Hepatocyte (in vitro differentiated cells): ENCODE results near the gene TLCD4. TPM values are rescaled to one million over a fixed set of nuclear protein-coding genes. Genes with fewer than 3 reads are reported as not detected.
A peak's percentile ranks its signal among the peaks of the same experiment; 100 is the strongest.

Source experiments
- DNase-seq: peaks from one replicate; pipeline ENCODE4 v3.0.0-alpha.2; 2016; ENCODE audit warnings: low spot score
- H2AFZ ChIP-seq: fragments of 200-600 bp; sonication (generic); 2 replicates; pipeline ENCODE4 v1.6.0; 2016; ENCODE audit warnings: antibody characterized with exemption, mild to moderate bottlenecking
- H3K27ac ChIP-seq: fragments of 200-600 bp; sonication (generic); 2 replicates; pipeline ENCODE4 v1.5.1; 2016; ENCODE audit warnings: mild to moderate bottlenecking
- H3K27me3 ChIP-seq: fragments of 200-600 bp; sonication (generic); 2 replicates; pipeline ENCODE4 v1.6.1; 2016
- H3K36me3 ChIP-seq: fragments of 200-600 bp; sonication (generic); replicated peaks from 2 replicates; pipeline ENCODE4 v1.5.1; 2016; ENCODE audit warnings: low read depth; ENCODE audit not compliant: insufficient read depth
- H3K4me1 ChIP-seq: fragments of 200-600 bp; sonication (generic); 2 replicates; pipeline ENCODE4 v1.5.1; 2016; ENCODE audit warnings: mild to moderate bottlenecking, moderate library complexity; ENCODE audit not compliant: insufficient read depth
- H3K4me2 ChIP-seq: fragments of 200-600 bp; sonication (generic); 2 replicates; pipeline ENCODE4 v1.6.0; 2016
- H3K4me3 ChIP-seq: fragments of 200-600 bp; sonication (generic); 2 replicates; pipeline ENCODE4 v1.5.1; 2016; ENCODE audit warnings: mild to moderate bottlenecking
- H3K79me2 ChIP-seq: fragments of 200-600 bp; sonication (generic); 2 replicates; pipeline ENCODE4 v1.6.0; 2017; ENCODE audit warnings: mild to moderate bottlenecking
- H3K9me2 ChIP-seq: fragments of 200-600 bp; sonication (generic); replicated peaks from 2 replicates; pipeline ENCODE4 v1.6.0; 2017; ENCODE audit warnings: mild to moderate bottlenecking; ENCODE audit not compliant: insufficient read depth
- H3K9me3 ChIP-seq: fragments of 200-600 bp; sonication (generic); 2 replicates; pipeline ENCODE4 v1.5.1; 2016; ENCODE audit warnings: low read depth, mild to moderate bottlenecking
- H4K20me1 ChIP-seq: fragments of 200-600 bp; sonication (generic); 2 replicates; pipeline ENCODE4 v1.6.0; 2016; ENCODE audit warnings: mild to moderate bottlenecking; ENCODE audit not compliant: insufficient read depth, poor library complexity, severe bottlenecking
- EZH2 ChIP-seq: fragments of 200-600 bp; sonication (generic); IDR thresholded peaks from 2 replicates; pipeline ENCODE4 v1.6.1; 2016; ENCODE audit warnings: antibody characterized with exemption, mild to moderate bottlenecking, borderline replicate concordance
- EZH2phosphoT487 ChIP-seq: fragments of 200-600 bp; sonication (generic); IDR thresholded peaks from one replicate; pipeline ENCODE4 v1.6.1; 2018; ENCODE audit warnings: antibody characterized with exemption, mild to moderate bottlenecking, low read depth, moderate library complexity; ENCODE audit not compliant: unreplicated experiment, severe bottlenecking
- WGBS: methylation state at CpG from one replicate; pipeline ENCODE4 v1.1.6; 2016; ENCODE audit warnings: low lambda C conversion rate; ENCODE audit errors: missing lambda C conversion rate; 5-methylcytosine and 5-hydroxymethylcytosine counted together
- polyA plus RNA-seq: library from polyadenylated mRNA; unstranded; fragments of >200 nt; fragmentation: Nextera tagmentation; extraction: Ambion mirVana; gene quantifications from 2 replicates; pipeline ENCODE4 v1.2.1, GENCODE V29; 2016
- total RNA-seq: library from RNA; depleted of rRNA; stranded (reverse); fragments of >200 nt; gene quantifications from 2 replicates; pipeline ENCODE4 v1.2.3, GENCODE V29; 2014
- TF ChIP-seq, protein P1 (sequence below): fragments of 200-600 bp; sonication (generic); IDR thresholded peaks from 2 replicates; pipeline ENCODE4 v1.5.1; 2016; ENCODE audit warnings: antibody characterized with exemption, mild to moderate bottlenecking; ENCODE audit not compliant: poor library complexity

Gene TLCD4, protein sequence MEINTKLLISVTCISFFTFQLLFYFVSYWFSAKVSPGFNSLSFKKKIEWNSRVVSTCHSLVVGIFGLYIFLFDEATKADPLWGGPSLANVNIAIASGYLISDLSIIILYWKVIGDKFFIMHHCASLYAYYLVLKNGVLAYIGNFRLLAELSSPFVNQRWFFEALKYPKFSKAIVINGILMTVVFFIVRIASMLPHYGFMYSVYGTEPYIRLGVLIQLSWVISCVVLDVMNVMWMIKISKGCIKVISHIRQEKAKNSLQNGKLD
- total RNA-seq = 22.4 and 31.5 TPM in 2 replicates
- 9.7 and 12.2 TPM in 2 replicates for polyA plus RNA-seq

DNA sequence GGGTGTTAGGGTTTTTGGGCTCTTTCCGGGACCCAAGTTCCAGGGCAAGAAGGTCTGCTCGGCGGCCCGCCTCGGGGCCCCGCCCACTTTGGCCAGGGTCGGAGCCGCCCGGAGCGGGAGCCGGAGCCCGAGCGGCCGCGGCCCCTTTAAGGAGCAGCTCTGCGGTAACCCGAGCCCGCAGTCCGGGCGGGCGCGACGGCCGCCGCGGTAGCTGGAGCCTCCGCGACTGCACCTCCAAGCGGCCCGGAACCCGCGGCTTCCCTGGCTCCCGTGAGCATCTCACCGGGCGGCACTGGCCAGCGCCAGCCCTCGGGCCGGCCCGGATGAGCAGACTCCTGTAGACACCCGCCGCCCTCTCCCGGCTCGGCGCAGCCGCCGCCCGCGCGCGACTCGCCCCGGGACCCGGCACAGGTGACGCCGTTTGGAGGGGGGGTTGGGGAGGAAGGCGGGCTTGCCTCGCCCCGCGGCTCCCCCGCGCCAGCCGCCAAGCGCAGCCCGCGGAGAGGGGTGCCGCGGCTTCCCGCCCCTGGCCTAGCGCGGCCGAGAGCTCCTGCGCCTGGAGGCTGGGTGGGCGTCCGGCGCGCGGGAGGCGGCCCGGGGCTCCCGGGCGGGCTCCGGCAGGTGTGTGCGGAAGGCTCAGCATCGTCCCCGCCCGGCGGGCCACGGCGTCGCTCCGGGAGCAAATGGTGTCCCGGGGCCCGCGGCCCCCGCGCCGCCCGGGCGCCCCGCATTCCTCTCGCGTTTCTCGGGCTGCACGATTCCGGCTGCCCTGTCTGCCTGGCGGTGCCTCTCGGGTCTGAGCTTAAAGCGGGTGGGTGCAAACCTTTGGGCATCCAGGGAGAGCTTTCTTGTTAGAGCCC is at the start of gene TLCD4:
Gene TLCD4, plus strand, starts transcription at position 149 of the 860 bp plus-strand sequence. CDS start 26,547 bp downstream, outside the sequence.
- no peak for TF ChIP-seq EZH2phosphoT487
- TF ChIP-seq, protein P1, sequence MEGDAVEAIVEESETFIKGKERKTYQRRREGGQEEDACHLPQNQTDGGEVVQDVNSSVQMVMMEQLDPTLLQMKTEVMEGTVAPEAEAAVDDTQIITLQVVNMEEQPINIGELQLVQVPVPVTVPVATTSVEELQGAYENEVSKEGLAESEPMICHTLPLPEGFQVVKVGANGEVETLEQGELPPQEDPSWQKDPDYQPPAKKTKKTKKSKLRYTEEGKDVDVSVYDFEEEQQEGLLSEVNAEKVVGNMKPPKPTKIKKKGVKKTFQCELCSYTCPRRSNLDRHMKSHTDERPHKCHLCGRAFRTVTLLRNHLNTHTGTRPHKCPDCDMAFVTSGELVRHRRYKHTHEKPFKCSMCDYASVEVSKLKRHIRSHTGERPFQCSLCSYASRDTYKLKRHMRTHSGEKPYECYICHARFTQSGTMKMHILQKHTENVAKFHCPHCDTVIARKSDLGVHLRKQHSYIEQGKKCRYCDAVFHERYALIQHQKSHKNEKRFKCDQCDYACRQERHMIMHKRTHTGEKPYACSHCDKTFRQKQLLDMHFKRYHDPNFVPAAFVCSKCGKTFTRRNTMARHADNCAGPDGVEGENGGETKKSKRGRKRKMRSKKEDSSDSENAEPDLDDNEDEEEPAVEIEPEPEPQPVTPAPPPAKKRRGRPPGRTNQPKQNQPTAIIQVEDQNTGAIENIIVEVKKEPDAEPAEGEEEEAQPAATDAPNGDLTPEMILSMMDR = no peak
- TF ChIP-seq EZH2 = no peak
- peaks cover 4% of the 10 kb centered on the region for H3K4me1 ChIP-seq
- H3K27ac ChIP-seq = peak within 1 kb of the TSS; percentile 85
- peak within 1 kb of the TSS; percentile 91 for H3K4me2 ChIP-seq
- H3K9me2 ChIP-seq = no peaks in the 10 kb centered on the region
- under 1% methylated on average over 74 of the region's 108 CpGs for WGBS
- peak within 1 kb of the TSS; percentile 80 for H3K4me3 ChIP-seq
- H3K27me3 ChIP-seq = no peaks in the 10 kb centered on the region
- peak; percentile 81 for DNase-seq
- no peaks in the 10 kb centered on the region for H4K20me1 ChIP-seq
- H3K36me3 ChIP-seq = no peaks in the 10 kb centered on the region
- H3K79me2 ChIP-seq = peaks cover 20% of the 10 kb centered on the region
- H3K9me3 ChIP-seq = no peaks in the 10 kb centered on the region
- peak within 1 kb of the TSS; percentile 96 for H2AFZ ChIP-seq

DNA sequence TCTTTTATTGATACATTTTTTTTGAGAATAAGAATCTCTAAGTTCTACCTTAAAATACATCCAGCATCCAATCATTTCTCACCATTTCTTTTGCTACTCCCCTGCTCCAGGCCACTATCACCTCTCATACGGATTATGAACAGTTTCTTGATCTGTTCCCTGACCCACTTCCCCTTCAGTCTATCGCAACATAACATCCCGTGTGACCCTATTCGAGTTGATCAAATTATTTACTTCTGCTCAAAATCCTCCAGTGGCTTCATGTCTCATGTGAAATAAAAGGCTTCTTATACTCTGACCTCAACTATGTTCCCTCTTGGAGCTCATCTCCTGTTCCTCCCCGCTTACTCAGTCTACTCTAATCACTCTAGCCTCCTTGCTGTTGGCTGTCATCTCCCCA is 49.6 kb upstream of the TLCD4 start:
- Histone ChIP-seq H2AFZ (no peak overlapping the region), H3K4me3 (no peak overlapping the region), H3K79me2 (peaks cover 9% of the 10 kb centered on the region), H3K9me3 (no peaks in the 10 kb centered on the region), H3K27ac (no peak overlapping the region), H3K36me3 (no peaks in the 10 kb centered on the region), H3K4me2 (no peak overlapping the region), H3K9me2 (no peaks in the 10 kb centered on the region), H4K20me1 (no peaks in the 10 kb centered on the region), H3K4me1 (peaks cover 5% of the 10 kb centered on the region), H3K27me3 (no peaks in the 10 kb centered on the region)
- no peak for DNase-seq
- TF ChIP-seq EZH2 (no peak), EZH2phosphoT487 (no peak)
- TF ChIP-seq, protein P1 = no peak
- 86% methylated on average over 5 of the region's 5 CpGs for WGBS

- Histone ChIP-seq H3K36me3 (no peaks in the 10 kb centered on the region), H3K9me3 (no peaks in the 10 kb centered on the region), H3K4me3 (no peak overlapping the region), H3K9me2 (no peaks in the 10 kb centered on the region), H4K20me1 (no peaks in the 10 kb centered on the region), H3K79me2 (peaks cover 9% of the 10 kb centered on the region), H3K4me1 (peaks cover 10% of the 10 kb centered on the region), H3K27me3 (no peaks in the 10 kb centered on the region), H3K27ac (peak overlapping the region; percentile 87), H3K4me2 (peak overlapping the region; percentile 58), H2AFZ (no peak overlapping the region)
- TF ChIP-seq EZH2phosphoT487 (no peak), EZH2 (no peak)
- TF ChIP-seq, protein P1 = no peak
- 47% methylated on average over 6 of the region's 6 CpGs for WGBS
- DNase-seq = peak; percentile 33
Measured at GRCh38 chr1:95068956-95069709, 48.0 kb upstream of the TLCD4 start.
